Measurements from ENCODE around the gene MCRIP2.

The MCRIP2 gene

DNA sequence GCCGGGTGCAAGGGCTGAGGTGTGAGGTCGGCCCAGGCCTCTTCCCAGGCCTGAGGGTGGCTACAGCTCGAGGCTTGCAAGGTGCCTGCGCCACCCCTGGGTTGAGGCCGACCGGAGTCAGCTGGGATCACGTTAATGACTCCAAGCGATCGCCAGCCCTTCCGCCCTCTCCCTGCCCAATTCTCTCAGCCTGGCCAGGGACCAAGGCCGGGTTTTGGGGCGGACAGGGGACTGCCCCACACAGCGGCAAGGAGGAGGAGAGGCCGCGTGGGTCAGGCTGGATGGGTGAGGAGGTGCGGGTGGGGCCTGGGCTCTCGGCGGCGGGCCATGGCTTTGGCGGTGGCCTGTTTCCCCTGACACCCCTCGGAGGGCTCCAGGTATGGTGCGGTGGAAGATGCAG, 51.7 kb downstream of the MCRIP2 start:
- TF ChIP-seq, protein P1, sequence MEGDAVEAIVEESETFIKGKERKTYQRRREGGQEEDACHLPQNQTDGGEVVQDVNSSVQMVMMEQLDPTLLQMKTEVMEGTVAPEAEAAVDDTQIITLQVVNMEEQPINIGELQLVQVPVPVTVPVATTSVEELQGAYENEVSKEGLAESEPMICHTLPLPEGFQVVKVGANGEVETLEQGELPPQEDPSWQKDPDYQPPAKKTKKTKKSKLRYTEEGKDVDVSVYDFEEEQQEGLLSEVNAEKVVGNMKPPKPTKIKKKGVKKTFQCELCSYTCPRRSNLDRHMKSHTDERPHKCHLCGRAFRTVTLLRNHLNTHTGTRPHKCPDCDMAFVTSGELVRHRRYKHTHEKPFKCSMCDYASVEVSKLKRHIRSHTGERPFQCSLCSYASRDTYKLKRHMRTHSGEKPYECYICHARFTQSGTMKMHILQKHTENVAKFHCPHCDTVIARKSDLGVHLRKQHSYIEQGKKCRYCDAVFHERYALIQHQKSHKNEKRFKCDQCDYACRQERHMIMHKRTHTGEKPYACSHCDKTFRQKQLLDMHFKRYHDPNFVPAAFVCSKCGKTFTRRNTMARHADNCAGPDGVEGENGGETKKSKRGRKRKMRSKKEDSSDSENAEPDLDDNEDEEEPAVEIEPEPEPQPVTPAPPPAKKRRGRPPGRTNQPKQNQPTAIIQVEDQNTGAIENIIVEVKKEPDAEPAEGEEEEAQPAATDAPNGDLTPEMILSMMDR (conservative IDR thresholded peaks at IDR 0.05; ENCODE audit: low read depth, low read length) = no peak
- no peak for DNase-seq (ENCODE audit: low read depth)
- H3K4me3 ChIP-seq (ENCODE audit: low read length) = no peak overlapping the region

- H3K4me3 ChIP-seq (ENCODE audit: low read length) = no peak overlapping the region
- no peak for DNase-seq (ENCODE audit: low read depth)
- TF ChIP-seq, protein P1 (conservative IDR thresholded peaks at IDR 0.05; ENCODE audit: low read depth, low read length) = no peak
Observed at GRCh38 chr16:693766-694165, 52.1 kb downstream of the MCRIP2 start.

- TF ChIP-seq, protein P1 (conservative IDR thresholded peaks at IDR 0.05; ENCODE audit: low read depth, low read length) = no peak
- no peak for DNase-seq (ENCODE audit: low read depth)
- no peak overlapping the region for H3K4me3 ChIP-seq (ENCODE audit: low read length)
Observed at GRCh38 chr16:694187-694862, 52.7 kb downstream of the MCRIP2 start.

DNA sequence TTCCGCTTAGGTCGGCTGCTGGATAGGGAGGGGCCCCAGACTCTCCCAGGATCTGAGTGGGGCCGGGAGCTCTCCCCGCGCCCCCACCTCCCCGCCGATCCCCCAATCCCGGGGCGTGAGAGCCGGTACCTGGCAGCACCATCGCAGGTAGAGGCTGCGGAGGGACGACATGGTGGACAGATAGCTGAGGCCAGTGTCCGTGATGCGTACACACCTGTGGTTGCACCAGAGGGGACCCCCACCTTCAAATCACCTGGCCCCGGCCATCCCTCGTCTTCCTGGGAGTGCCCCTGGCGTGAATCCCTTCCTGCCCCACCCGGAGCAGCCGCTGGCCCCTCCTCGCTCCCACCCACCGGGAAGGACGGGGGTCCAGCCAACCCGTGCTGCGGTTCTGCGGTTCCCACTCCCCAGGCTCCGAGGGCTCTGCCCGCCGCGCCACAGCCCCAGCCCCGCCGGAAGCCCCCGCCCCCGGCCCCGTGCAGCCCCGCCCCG, 53.3 kb downstream of the MCRIP2 start:
- DNase-seq (ENCODE audit: low read depth) = no peak
- TF ChIP-seq, protein P1 (conservative IDR thresholded peaks at IDR 0.05; ENCODE audit: low read depth, low read length) = no peak
- H3K4me3 ChIP-seq (ENCODE audit: low read length) = no peak overlapping the region

GRCh38 chr16:695355-696089, 53.9 kb downstream of the MCRIP2 start:
- H3K4me3 ChIP-seq (ENCODE audit: low read length) = peak overlapping the region; percentile 7
- TF ChIP-seq, protein P1 (conservative IDR thresholded peaks at IDR 0.05; ENCODE audit: low read depth, low read length) = no peak
- DNase-seq (ENCODE audit: low read depth) = no peak

Measured in retinal pigment epithelial cell (primary cell).